ENCODE results near the gene ZAR1L. TPM values are rescaled to one million over a fixed set of nuclear protein-coding genes. Genes with fewer than 3 reads are reported as not detected.

ZAR1L gene
- total RNA-seq, 1 donor from 2014 or later: not detected

DNA sequence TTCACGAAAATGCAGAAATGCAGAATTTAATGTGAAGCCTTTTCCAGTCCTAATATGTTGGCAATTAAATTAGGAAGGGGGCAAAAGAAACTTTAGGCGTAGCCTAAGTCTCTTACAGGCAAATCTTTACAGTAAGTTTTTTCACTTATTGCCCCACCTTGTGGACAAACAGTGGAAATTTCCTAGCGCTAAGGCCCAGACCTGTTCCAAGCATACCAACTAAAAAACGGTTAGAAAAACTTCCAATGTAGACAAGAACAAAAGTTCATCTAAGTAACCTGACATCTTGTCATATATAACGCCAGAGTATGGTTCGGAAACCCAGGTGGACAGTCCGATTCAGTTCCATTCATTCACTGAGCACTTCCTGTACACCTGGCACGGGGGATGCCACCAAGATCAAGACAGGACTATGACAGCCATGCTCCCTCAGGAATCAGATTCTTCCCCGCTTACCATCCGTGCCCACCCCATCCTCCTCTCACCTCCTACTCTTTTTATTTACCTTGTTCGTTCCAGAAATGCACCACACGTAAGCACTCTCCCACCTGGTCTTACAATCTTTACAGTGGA, 4.9 kb downstream of the ZAR1L start:
- intact Hi-C loops (cut with micrococcal nuclease): loop anchor here (10.0 kb wide), 1 partner anchor 295 kb away; no protein-coding TSS in a partner anchor
- Histone ChIP-seq H3K36me3 (no peaks in the 10 kb centered on the region), H3K4me1 (peaks cover 10% of the 10 kb centered on the region), H3K9me3 (replicated peaks) (no peaks in the 10 kb centered on the region), H3K27me3 (ENCODE audit: low read depth) (no peaks in the 10 kb centered on the region), H3K27ac (replicated peaks) (peak overlapping the region; percentile 17), H3K4me3 (peak overlapping the region; percentile 48)
- no peak for DNase-seq
- TF ChIP-seq, protein P1, sequence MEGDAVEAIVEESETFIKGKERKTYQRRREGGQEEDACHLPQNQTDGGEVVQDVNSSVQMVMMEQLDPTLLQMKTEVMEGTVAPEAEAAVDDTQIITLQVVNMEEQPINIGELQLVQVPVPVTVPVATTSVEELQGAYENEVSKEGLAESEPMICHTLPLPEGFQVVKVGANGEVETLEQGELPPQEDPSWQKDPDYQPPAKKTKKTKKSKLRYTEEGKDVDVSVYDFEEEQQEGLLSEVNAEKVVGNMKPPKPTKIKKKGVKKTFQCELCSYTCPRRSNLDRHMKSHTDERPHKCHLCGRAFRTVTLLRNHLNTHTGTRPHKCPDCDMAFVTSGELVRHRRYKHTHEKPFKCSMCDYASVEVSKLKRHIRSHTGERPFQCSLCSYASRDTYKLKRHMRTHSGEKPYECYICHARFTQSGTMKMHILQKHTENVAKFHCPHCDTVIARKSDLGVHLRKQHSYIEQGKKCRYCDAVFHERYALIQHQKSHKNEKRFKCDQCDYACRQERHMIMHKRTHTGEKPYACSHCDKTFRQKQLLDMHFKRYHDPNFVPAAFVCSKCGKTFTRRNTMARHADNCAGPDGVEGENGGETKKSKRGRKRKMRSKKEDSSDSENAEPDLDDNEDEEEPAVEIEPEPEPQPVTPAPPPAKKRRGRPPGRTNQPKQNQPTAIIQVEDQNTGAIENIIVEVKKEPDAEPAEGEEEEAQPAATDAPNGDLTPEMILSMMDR (IDR thresholded peaks at IDR 0.05; ENCODE audit: borderline replicate concordance): peak; percentile 86

GRCh38 chr13:32309312-32310133, 5.6 kb downstream of the ZAR1L start:
- no peaks in the 10 kb centered on the region for H3K9me3 ChIP-seq (replicated peaks)
- H3K4me1 ChIP-seq: peaks cover 4% of the 10 kb centered on the region
- H3K4me3 ChIP-seq: peak overlapping the region; percentile 48
- TF ChIP-seq, protein P1 (IDR thresholded peaks at IDR 0.05; ENCODE audit: borderline replicate concordance): no peak
- H3K36me3 ChIP-seq: no peaks in the 10 kb centered on the region
- intact Hi-C loops (cut with micrococcal nuclease): loop anchor here (10.0 kb wide), 2 partner anchors 295 to 395 kb away; no protein-coding TSS in a partner anchor
- peak overlapping the region; percentile 17 for H3K27ac ChIP-seq (replicated peaks)
- DNase-seq: no peak
- no peaks in the 10 kb centered on the region for H3K27me3 ChIP-seq (ENCODE audit: low read depth)

GRCh38 chr13:32305646-32306045, 9.5 kb downstream of the ZAR1L start:
- no peak for DNase-seq
- Histone ChIP-seq H3K9me3 (replicated peaks) (no peaks in the 10 kb centered on the region), H3K27me3 (ENCODE audit: low read depth) (no peaks in the 10 kb centered on the region), H3K27ac (replicated peaks) (no peak overlapping the region), H3K4me3 (no peak overlapping the region), H3K36me3 (no peaks in the 10 kb centered on the region), H3K4me1 (peaks cover 4% of the 10 kb centered on the region)
- intact Hi-C loops (cut with micrococcal nuclease): loop anchor here (10.0 kb wide), 1 partner anchor 391 kb away; no protein-coding TSS in a partner anchor
- TF ChIP-seq, protein P1 (IDR thresholded peaks at IDR 0.05; ENCODE audit: borderline replicate concordance): no peak

DNA sequence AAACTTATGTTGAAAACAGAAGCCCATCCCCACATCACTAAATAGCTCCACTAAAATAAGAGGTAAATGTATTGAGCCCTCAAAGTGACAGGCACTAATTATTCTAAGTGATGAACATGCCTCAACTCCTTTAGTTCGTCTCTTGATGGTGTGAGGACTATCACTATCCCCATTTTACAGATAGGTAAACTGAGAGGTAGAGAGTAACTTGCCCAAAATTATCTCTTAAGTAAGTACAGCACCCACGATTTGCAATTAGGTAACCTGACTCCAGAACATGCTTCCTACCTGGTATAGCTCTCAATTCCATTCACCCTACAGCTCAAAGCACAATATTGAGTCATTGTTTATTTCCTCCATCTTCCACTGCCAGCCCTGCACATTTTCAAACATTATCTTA, 12.7 kb downstream of the ZAR1L start:
- TF ChIP-seq, protein P1 (IDR thresholded peaks at IDR 0.05; ENCODE audit: borderline replicate concordance): no peak
- Histone ChIP-seq H3K27me3 (ENCODE audit: low read depth) (no peaks in the 10 kb centered on the region), H3K36me3 (peaks cover 7% of the 10 kb centered on the region), H3K9me3 (replicated peaks) (no peaks in the 10 kb centered on the region), H3K4me3 (no peak overlapping the region), H3K27ac (replicated peaks) (no peak overlapping the region), H3K4me1 (no peaks in the 10 kb centered on the region)
- DNase-seq: no peak
- intact Hi-C loops (cut with micrococcal nuclease): loop anchor here (10.0 kb wide), 1 partner anchor 388 kb away; no protein-coding TSS in a partner anchor

GRCh38 chr13:32300920-32301319, 14.2 kb downstream of the ZAR1L start:
- H3K27me3 ChIP-seq (ENCODE audit: low read depth): no peaks in the 10 kb centered on the region
- no peaks in the 10 kb centered on the region for H3K9me3 ChIP-seq (replicated peaks)
- no peaks in the 10 kb centered on the region for H3K4me1 ChIP-seq
- H3K36me3 ChIP-seq: peaks cover 16% of the 10 kb centered on the region
- TF ChIP-seq, protein P1 (IDR thresholded peaks at IDR 0.05; ENCODE audit: borderline replicate concordance): no peak
- no peak for DNase-seq
- intact Hi-C loops (cut with micrococcal nuclease): loop anchor here (10.0 kb wide), 1 partner anchor 386 kb away; no protein-coding TSS in a partner anchor
- no peak overlapping the region for H3K27ac ChIP-seq (replicated peaks)
- no peak overlapping the region for H3K4me3 ChIP-seq

All from left ventricle myocardium inferior (tissue), 1 donor.